Hepatocyte (in vitro differentiated cells): ENCODE data around the gene POU3F1. TPM values are rescaled to one million over a fixed set of nuclear protein-coding genes. Genes with fewer than 3 reads are reported as not detected.

ENCODE experiments used
- DNase-seq: peaks from one replicate; pipeline ENCODE4 v3.0.0-alpha.2; 2016; ENCODE audit warnings: low spot score
- H2AFZ ChIP-seq: fragments of 200-600 bp; sonication (generic); 2 replicates; pipeline ENCODE4 v1.6.0; 2016; ENCODE audit warnings: antibody characterized with exemption, mild to moderate bottlenecking
- H3K27ac ChIP-seq: fragments of 200-600 bp; sonication (generic); 2 replicates; pipeline ENCODE4 v1.5.1; 2016; ENCODE audit warnings: mild to moderate bottlenecking
- H3K27me3 ChIP-seq: fragments of 200-600 bp; sonication (generic); 2 replicates; pipeline ENCODE4 v1.6.1; 2016
- H3K36me3 ChIP-seq: fragments of 200-600 bp; sonication (generic); replicated peaks from 2 replicates; pipeline ENCODE4 v1.5.1; 2016; ENCODE audit warnings: low read depth; ENCODE audit not compliant: insufficient read depth
- H3K4me1 ChIP-seq: fragments of 200-600 bp; sonication (generic); 2 replicates; pipeline ENCODE4 v1.5.1; 2016; ENCODE audit warnings: mild to moderate bottlenecking, moderate library complexity; ENCODE audit not compliant: insufficient read depth
- H3K4me2 ChIP-seq: fragments of 200-600 bp; sonication (generic); 2 replicates; pipeline ENCODE4 v1.6.0; 2016
- H3K4me3 ChIP-seq: fragments of 200-600 bp; sonication (generic); 2 replicates; pipeline ENCODE4 v1.5.1; 2016; ENCODE audit warnings: mild to moderate bottlenecking
- H3K79me2 ChIP-seq: fragments of 200-600 bp; sonication (generic); 2 replicates; pipeline ENCODE4 v1.6.0; 2017; ENCODE audit warnings: mild to moderate bottlenecking
- H3K9me2 ChIP-seq: fragments of 200-600 bp; sonication (generic); replicated peaks from 2 replicates; pipeline ENCODE4 v1.6.0; 2017; ENCODE audit warnings: mild to moderate bottlenecking; ENCODE audit not compliant: insufficient read depth
- H3K9me3 ChIP-seq: fragments of 200-600 bp; sonication (generic); 2 replicates; pipeline ENCODE4 v1.5.1; 2016; ENCODE audit warnings: low read depth, mild to moderate bottlenecking
- H4K20me1 ChIP-seq: fragments of 200-600 bp; sonication (generic); 2 replicates; pipeline ENCODE4 v1.6.0; 2016; ENCODE audit warnings: mild to moderate bottlenecking; ENCODE audit not compliant: insufficient read depth, poor library complexity, severe bottlenecking
- CTCF ChIP-seq: fragments of 200-600 bp; sonication (generic); IDR thresholded peaks from 2 replicates; pipeline ENCODE4 v1.5.1; 2016; ENCODE audit warnings: antibody characterized with exemption, mild to moderate bottlenecking; ENCODE audit not compliant: poor library complexity
- EZH2 ChIP-seq: fragments of 200-600 bp; sonication (generic); IDR thresholded peaks from 2 replicates; pipeline ENCODE4 v1.6.1; 2016; ENCODE audit warnings: antibody characterized with exemption, mild to moderate bottlenecking, borderline replicate concordance
- EZH2phosphoT487 ChIP-seq: fragments of 200-600 bp; sonication (generic); IDR thresholded peaks from one replicate; pipeline ENCODE4 v1.6.1; 2018; ENCODE audit warnings: antibody characterized with exemption, mild to moderate bottlenecking, low read depth, moderate library complexity; ENCODE audit not compliant: unreplicated experiment, severe bottlenecking
- WGBS: methylation state at CpG from one replicate; pipeline ENCODE4 v1.1.6; 2016; ENCODE audit warnings: low lambda C conversion rate; ENCODE audit errors: missing lambda C conversion rate; 5-methylcytosine and 5-hydroxymethylcytosine counted together
- polyA plus RNA-seq: library from polyadenylated mRNA; unstranded; fragments of >200 nt; fragmentation: Nextera tagmentation; extraction: Ambion mirVana; gene quantifications from 2 replicates; pipeline ENCODE4 v1.2.1, GENCODE V29; 2016
- total RNA-seq: library from RNA; depleted of rRNA; stranded (reverse); fragments of >200 nt; gene quantifications from 2 replicates; pipeline ENCODE4 v1.2.3, GENCODE V29; 2014

POU3F1 gene
- total and polyA plus RNA-seq, 2 experiments from 2014 or later: 0.73 TPM; not detected in 1

DNA sequence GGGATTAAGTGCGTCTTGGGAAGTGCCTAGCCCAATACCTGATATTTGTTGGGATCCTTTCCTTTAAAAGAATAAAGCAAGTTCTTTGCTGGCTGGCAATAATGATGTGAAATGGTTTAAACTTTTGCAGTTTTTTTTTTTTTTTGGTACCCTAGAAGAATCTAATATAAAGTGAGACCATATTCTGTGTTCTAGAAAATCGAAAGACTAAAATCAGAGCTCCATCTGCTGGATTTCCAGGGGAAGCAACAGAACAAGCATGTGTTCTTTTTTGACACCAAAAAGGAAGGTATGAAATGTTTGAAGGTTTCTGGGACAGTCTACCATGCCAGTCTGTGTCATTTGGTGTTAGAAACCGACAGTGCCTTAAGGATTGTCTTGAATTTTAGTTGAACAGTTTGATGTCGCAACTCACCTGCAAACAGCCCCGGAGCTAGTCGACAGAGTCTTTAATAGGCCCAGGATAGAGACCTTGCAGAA is 27.7 kb downstream of the POU3F1 start:
- H3K9me3 ChIP-seq: no peaks in the 10 kb centered on the region
- H3K79me2 ChIP-seq: peaks cover 42% of the 10 kb centered on the region
- H3K4me1 ChIP-seq: peaks cover 3% of the 10 kb centered on the region
- peaks cover 3% of the 10 kb centered on the region for H3K36me3 ChIP-seq
- H3K4me2 ChIP-seq: no peak overlapping the region
- no peak overlapping the region for H3K4me3 ChIP-seq
- H4K20me1 ChIP-seq: peaks cover 5% of the 10 kb centered on the region
- H3K27ac ChIP-seq: no peak overlapping the region
- H3K27me3 ChIP-seq: no peaks in the 10 kb centered on the region
- peak; percentile 39 for DNase-seq
- WGBS: 81% methylated on average over 6 of the region's 6 CpGs
- no peaks in the 10 kb centered on the region for H3K9me2 ChIP-seq
- no peak overlapping the region for H2AFZ ChIP-seq
- TF ChIP-seq CTCF (peak; percentile 67), EZH2phosphoT487 (no peak), EZH2 (no peak)

DNA sequence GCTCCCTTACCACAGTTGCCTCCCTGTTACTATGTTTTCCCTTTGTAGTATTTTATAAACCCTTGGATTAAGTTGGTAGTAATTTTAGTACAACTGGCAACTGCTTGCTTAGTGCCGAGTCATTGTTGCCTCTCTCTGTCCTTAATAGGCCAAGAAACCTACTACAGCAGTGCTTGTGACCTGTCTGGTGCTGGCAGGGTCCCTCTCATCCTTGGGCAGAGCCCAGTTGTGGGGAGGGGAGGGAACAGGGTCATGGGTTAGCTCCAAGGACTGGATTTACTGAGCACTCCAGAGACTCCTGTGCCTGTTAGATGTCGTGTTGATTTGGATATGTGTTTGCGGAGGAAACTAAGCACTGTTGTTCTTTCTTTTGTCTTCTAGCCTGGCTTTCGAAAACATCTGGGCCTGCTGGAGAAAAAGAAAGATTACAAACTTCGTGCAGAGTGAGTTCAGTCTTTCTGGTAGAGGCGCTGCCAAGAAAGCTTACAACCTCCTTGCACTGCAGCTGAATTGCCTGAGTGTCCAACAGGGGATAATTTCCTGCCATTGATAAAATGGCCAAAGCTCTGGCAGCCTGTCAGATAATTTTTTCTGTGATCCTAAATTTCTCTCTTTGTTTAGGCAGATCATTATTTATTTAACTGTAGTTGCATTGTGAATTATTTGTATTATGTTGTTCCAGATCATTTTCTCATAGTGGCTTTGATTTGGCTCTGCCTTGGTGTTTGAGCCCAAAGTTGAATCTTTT is 30.4 kb downstream of the POU3F1 start:
- H3K9me3 ChIP-seq: no peaks in the 10 kb centered on the region
- no peak overlapping the region for H3K27ac ChIP-seq
- TF ChIP-seq EZH2phosphoT487 (no peak), EZH2 (no peak), CTCF (no peak)
- no peak overlapping the region for H2AFZ ChIP-seq
- H3K9me2 ChIP-seq: no peaks in the 10 kb centered on the region
- H3K27me3 ChIP-seq: no peaks in the 10 kb centered on the region
- no peak overlapping the region for H3K4me2 ChIP-seq
- no peak for DNase-seq
- peaks cover 11% of the 10 kb centered on the region for H3K4me1 ChIP-seq
- H3K79me2 ChIP-seq: peaks cover 51% of the 10 kb centered on the region
- peaks cover 3% of the 10 kb centered on the region for H3K36me3 ChIP-seq
- 87% methylated on average over 6 of the region's 6 CpGs for WGBS
- no peak overlapping the region for H3K4me3 ChIP-seq
- peaks cover 5% of the 10 kb centered on the region for H4K20me1 ChIP-seq

GRCh38 chr1:38014724-38015424 is 31.7 kb downstream of the POU3F1 start:
- no peaks in the 10 kb centered on the region for H3K36me3 ChIP-seq
- H3K79me2 ChIP-seq: peaks cover 51% of the 10 kb centered on the region
- TF ChIP-seq EZH2 (no peak), CTCF (no peak), EZH2phosphoT487 (no peak)
- H2AFZ ChIP-seq: no peak overlapping the region
- H4K20me1 ChIP-seq: peaks cover 5% of the 10 kb centered on the region
- H3K9me2 ChIP-seq: no peaks in the 10 kb centered on the region
- peak overlapping the region; percentile 78 for H3K4me2 ChIP-seq
- H3K4me3 ChIP-seq: no peak overlapping the region
- H3K27me3 ChIP-seq: no peaks in the 10 kb centered on the region
- H3K9me3 ChIP-seq: no peaks in the 10 kb centered on the region
- peaks cover 11% of the 10 kb centered on the region for H3K4me1 ChIP-seq
- H3K27ac ChIP-seq: no peak overlapping the region
- WGBS: 96% methylated on average over 11 of the region's 11 CpGs
- no peak for DNase-seq
